HepG2 (cell line): ENCODE measurements around the gene CBFA2T2. TPM values are rescaled to one million over a fixed set of nuclear protein-coding genes. Genes with fewer than 3 reads are reported as not detected.

ENCODE experiments used
- ARID4A ChIP-seq: sonication (generic); formaldehyde crosslinking; IDR thresholded peaks from 2 replicates; pipeline ENCODE4 v1.5.0; 2020; ENCODE audit warnings: mild to moderate bottlenecking, missing genetic modification reagents, borderline replicate concordance
- CSRNP1 ChIP-seq: sonication (generic); formaldehyde crosslinking; IDR thresholded peaks from 2 replicates; pipeline ENCODE4 v1.8.1; 2023; ENCODE audit warnings: mild to moderate bottlenecking, missing genetic modification reagents
- GZF1 ChIP-seq: sonication (generic); formaldehyde crosslinking; IDR thresholded peaks from 2 replicates; pipeline ENCODE4 v1.5.1; 2020; ENCODE audit warnings: mild to moderate bottlenecking, missing genetic modification reagents
- HIC2 ChIP-seq: sonication (generic); formaldehyde crosslinking; IDR thresholded peaks from 2 replicates; pipeline ENCODE4 v1.9.0; 2022; ENCODE audit warnings: low read depth, missing genetic modification reagents
- HNRNPH1 ChIP-seq: fragments of 200-400 bp; formaldehyde crosslinking; optimal IDR thresholded peaks from 2 replicates; pipeline ENCODE3; 2017; ENCODE audit warnings: mild to moderate bottlenecking, low read depth, low read length
- HOMEZ ChIP-seq: IDR thresholded peaks from 2 replicates; pipeline ENCODE4 v1.6.1; 2016; ENCODE audit warnings: low read depth
- MYNN ChIP-seq: sonication (generic); formaldehyde crosslinking; IDR thresholded peaks from 2 replicates; pipeline ENCODE4 v1.4.0; 2020; ENCODE audit warnings: mild to moderate bottlenecking, low read depth, missing genetic modification reagents
- PPARG ChIP-seq: conservative IDR thresholded peaks from 2 replicates; pipeline ENCODE4 v1.6.1; 2016; ENCODE audit warnings: missing biosample characterization, missing genetic modification reagents
- SNAPC2 ChIP-seq: sonication (generic); formaldehyde crosslinking; IDR thresholded peaks from 2 replicates; pipeline ENCODE4 v1.8.1; 2022; ENCODE audit warnings: mild to moderate bottlenecking, missing genetic modification reagents
- TCF7 ChIP-seq: sonication (generic); IDR thresholded peaks from 2 replicates; pipeline ENCODE4 v1.6.1; 2016; ENCODE audit warnings: antibody characterized with exemption, low read depth
- TRIM24 ChIP-seq: sonication (generic); formaldehyde crosslinking; IDR thresholded peaks from 2 replicates; pipeline ENCODE4 v1.8.0; 2022; ENCODE audit warnings: mild to moderate bottlenecking, missing genetic modification reagents
- ZBTB14 ChIP-seq: sonication (generic); formaldehyde crosslinking; IDR thresholded peaks from 2 replicates; pipeline ENCODE4 v1.4.0; 2020; ENCODE audit warnings: missing genetic modification reagents
- ZFP82 ChIP-seq: sonication (generic); formaldehyde crosslinking; IDR thresholded peaks from 2 replicates; pipeline ENCODE4 v1.5.1; 2020; ENCODE audit warnings: mild to moderate bottlenecking, missing genetic modification reagents, borderline replicate concordance
- ZNF337 ChIP-seq: sonication (generic); formaldehyde crosslinking; IDR thresholded peaks from 2 replicates; pipeline ENCODE4 v1.5.1; 2020; ENCODE audit warnings: missing genetic modification reagents, low read depth, mild to moderate bottlenecking, borderline replicate concordance
- ZNF879 ChIP-seq: sonication (generic); formaldehyde crosslinking; IDR thresholded peaks from 2 replicates; pipeline ENCODE4 v1.8.1; 2023; ENCODE audit warnings: missing genetic modification reagents
- polyA plus RNA-seq, 8 experiments: library from polyadenylated mRNA; depleted of rRNA in 3 of 8; stranded (reverse) in 7 of 8; unstranded in 1 of 8; fragments of >200 nt; fragmentation: Illumina TruSeq in 4 of 8; extraction: Trizol in 4 of 8; gene quantifications; 2 replicates each; pipeline versions ENCODE4 v1.2.1 to v1.2.3, GENCODE V29; 2011 to 2016; ENCODE audit warnings: low read depth in 4 of 8, missing spikeins in 1 of 8, mixed read lengths in 1 of 8; ENCODE audit not compliant: insufficient read depth in 1 of 8
- total RNA-seq, 5 experiments: library from RNA; depleted of rRNA; stranded (reverse); fragments of >200 nt; fragmentation: Illumina TruSeq; extraction: Trizol; gene quantifications; 2 replicates each; pipeline ENCODE4 v1.2.3, GENCODE V29; 2016; ENCODE audit warnings: low read depth in 1 of 5

Gene CBFA2T2
- total and polyA plus RNA-seq, 2 of the 13 experiments (the other 11 are each of a cell fraction or from before 2014, with no cell fraction given), result 6.3 to 21.2 TPM

GRCh38 chr20:33653218-33653899, 163.5 kb downstream of the CBFA2T2 start (continued):
- TF ChIP-seq HOMEZ (CRISPR knock-in tag), result peak; percentile 42; the same call in 1 of the 2 replicates
- TF ChIP-seq CSRNP1 (CRISPR knock-in tag), result no peak; the same call in 1 of the 2 replicates
- TF ChIP-seq ZFP82 (CRISPR knock-in tag), result no peak
- TF ChIP-seq TRIM24 (CRISPR knock-in tag), result no peak
- TF ChIP-seq HIC2, result no peak
- TF ChIP-seq PPARG (CRISPR knock-in tag), result no peak
- no peak for TF ChIP-seq GZF1
- no peak for TF ChIP-seq ZNF337 (CRISPR knock-in tag)
- TF ChIP-seq SNAPC2 (CRISPR knock-in tag), result no peak
- peak; percentile 67; the same call in 1 of the 2 replicates for TF ChIP-seq MYNN (CRISPR knock-in tag)
- TF ChIP-seq TCF7, result no peak
- TF ChIP-seq ARID4A (CRISPR knock-in tag), result peak; percentile 33; the same call in 1 of the 2 replicates
- 0 out of 2 replicates have a peak, but pooled peaks have one; percentile 36 for TF ChIP-seq ZNF879
- TF ChIP-seq ZBTB14 (CRISPR knock-in tag), result no peak
- peak; percentile 53 for TF ChIP-seq HNRNPH1
